H9 (cell line): ENCODE results near the gene SLC5A1. TPM values are rescaled to one million over a fixed set of nuclear protein-coding genes. Genes with fewer than 3 reads are reported as not detected.

Experiments
- DNase-seq: peaks from one replicate; pipeline ENCODE4 v3.0.0-alpha.2; 2017
- H2AFZ ChIP-seq: one replicate; pipeline ENCODE4 v1.6.1; 2013; ENCODE audit warnings: mild to moderate bottlenecking, low read length, control low read depth, moderate library complexity
- H2AK5ac ChIP-seq: 2 replicates; pipeline ENCODE4 v1.6.1; 2013; ENCODE audit warnings: low read length, control low read depth, mixed read lengths; ENCODE audit not compliant: insufficient read length
- H2BK120ac ChIP-seq: one replicate; pipeline ENCODE4 v1.6.1; 2013; ENCODE audit warnings: low read depth, mild to moderate bottlenecking, low read length, control low read depth, inconsistent platforms; ENCODE audit not compliant: poor library complexity, severe bottlenecking
- H2BK12ac ChIP-seq: 2 replicates; pipeline ENCODE4 v1.6.1; 2013; ENCODE audit warnings: low read length, control low read depth, mixed read lengths, low read depth; ENCODE audit not compliant: insufficient read length
- H2BK15ac ChIP-seq: 2 replicates; pipeline ENCODE4 v1.6.1; 2013; ENCODE audit warnings: low read depth, low read length, control low read depth
- H2BK20ac ChIP-seq: one replicate; pipeline ENCODE4 v1.6.1; 2013; ENCODE audit warnings: low read depth, mild to moderate bottlenecking, low read length, control low read depth, inconsistent platforms; ENCODE audit not compliant: poor library complexity, severe bottlenecking
- H2BK5ac ChIP-seq: 2 replicates; pipeline ENCODE4 v1.6.1; 2013; ENCODE audit warnings: low read length, control low read depth, mixed read lengths; ENCODE audit not compliant: insufficient read length
- H3K14ac ChIP-seq: 2 replicates; pipeline ENCODE4 v1.6.1; 2013; ENCODE audit warnings: low read length, control low read depth; ENCODE audit not compliant: insufficient read depth
- H3K18ac ChIP-seq: 2 replicates; pipeline ENCODE4 v1.6.1; 2013; ENCODE audit warnings: low read depth, mild to moderate bottlenecking, mixed read lengths, low read length, control low read depth; ENCODE audit not compliant: insufficient read length
- H3K23ac ChIP-seq: 2 replicates; pipeline ENCODE4 v1.6.1; 2013; ENCODE audit warnings: low read length, control low read depth, mixed read lengths, low read depth; ENCODE audit not compliant: insufficient read length
- H3K23me2 ChIP-seq: 2 replicates; pipeline ENCODE4 v1.6.1; 2013; ENCODE audit warnings: low read depth, mild to moderate bottlenecking, mixed read lengths, low read length, control low read depth; ENCODE audit not compliant: insufficient read length, poor library complexity, severe bottlenecking
- H3K27ac ChIP-seq: 2 replicates; pipeline ENCODE4 v1.5.1; 2013; ENCODE audit warnings: low read length, control low read depth, mixed read lengths, low read depth; ENCODE audit not compliant: insufficient read length
- H3K27me3 ChIP-seq: 2 replicates; pipeline ENCODE4 v1.6.1; 2013; ENCODE audit warnings: low read length, control low read depth, inconsistent platforms; ENCODE audit not compliant: insufficient read depth
- H3K4ac ChIP-seq: 2 replicates; pipeline ENCODE4 v1.6.1; 2013; ENCODE audit warnings: low read depth, mild to moderate bottlenecking, control low read depth, inconsistent platforms, low read length, moderate library complexity
- H3K4me1 ChIP-seq: 2 replicates; pipeline ENCODE4 v1.6.1; 2013; ENCODE audit warnings: low read length, control low read depth, inconsistent platforms; ENCODE audit not compliant: insufficient read depth
- H3K4me2 ChIP-seq: 2 replicates; pipeline ENCODE4 v1.6.1; 2013; ENCODE audit warnings: low read length, control low read depth, mixed read lengths; ENCODE audit not compliant: insufficient read length, insufficient read depth
- H3K56ac ChIP-seq: 2 replicates; pipeline ENCODE4 v1.6.1; 2013; ENCODE audit warnings: low read depth, mild to moderate bottlenecking, mixed read lengths, low read length, control low read depth; ENCODE audit not compliant: insufficient read length
- H3K79me1 ChIP-seq: 2 replicates; pipeline ENCODE4 v1.6.1; 2013; ENCODE audit warnings: low read depth, mild to moderate bottlenecking, moderate library complexity, low read length, control low read depth, inconsistent platforms; ENCODE audit not compliant: insufficient read depth, poor library complexity, severe bottlenecking
- H3K79me2 ChIP-seq: 2 replicates; pipeline ENCODE4 v1.6.1; 2013; ENCODE audit warnings: low read length, control low read depth, inconsistent platforms; ENCODE audit not compliant: insufficient read depth
- H3K9ac ChIP-seq: 2 replicates; pipeline ENCODE4 v1.6.1; 2013; ENCODE audit warnings: low read length, control low read depth, mixed read lengths; ENCODE audit not compliant: insufficient read length; ENCODE audit errors: extremely low read depth
- H3K9me3 ChIP-seq: one replicate; pipeline ENCODE4 v1.6.1; 2013; ENCODE audit warnings: low read depth, low read length, inconsistent platforms; ENCODE audit not compliant: control insufficient read depth
- H3T11ph ChIP-seq: one replicate; pipeline ENCODE4 v1.6.1; 2013; ENCODE audit warnings: mild to moderate bottlenecking, low read length, control low read depth, inconsistent platforms
- H4K20me1 ChIP-seq: one replicate; pipeline ENCODE4 v1.6.1; 2013; ENCODE audit not compliant: control insufficient read depth, insufficient read length, insufficient read depth
- H4K5ac ChIP-seq: 2 replicates; pipeline ENCODE4 v1.6.1; 2013; ENCODE audit warnings: low read depth, mild to moderate bottlenecking, mixed read lengths, low read length, control low read depth; ENCODE audit not compliant: insufficient read length
- H4K8ac ChIP-seq: replicated peaks from 2 replicates; pipeline ENCODE4 v1.6.1; 2013; ENCODE audit warnings: low read length, control low read depth, mixed read lengths, low read depth; ENCODE audit not compliant: insufficient read length
- H4K91ac ChIP-seq: 2 replicates; pipeline ENCODE4 v1.6.1; 2013; ENCODE audit warnings: low read depth, mild to moderate bottlenecking, moderate library complexity, mixed read lengths, low read length, control low read depth; ENCODE audit not compliant: insufficient read length
- H3K27ac Mint-ChIP-seq, 3 experiments: 2 replicates in 2 of 3; 3 replicates in 1 of 3; pipeline ENCODE4 v1.8.0; 2020 to 2021; ENCODE audit warnings: mixed read lengths in 3 of 3, mild to moderate bottlenecking in 1 of 3, moderate library complexity in 1 of 3
- H3K27me3 Mint-ChIP-seq: 2 replicates; pipeline ENCODE4 v1.8.0; 2021; ENCODE audit warnings: low read depth, mild to moderate bottlenecking, moderate library complexity, mixed read lengths
- H3K36me3 Mint-ChIP-seq, 3 experiments: 2 replicates in 2 of 3; 3 replicates in 1 of 3; pipeline ENCODE4 v1.8.0; 2020 to 2021; ENCODE audit warnings: low read depth in 3 of 3, mixed read lengths in 3 of 3; ENCODE audit not compliant: insufficient read depth in 1 of 3
- H3K4me1 Mint-ChIP-seq, 2 experiments: 2 replicates each; pipeline ENCODE4 v1.8.0; 2020; ENCODE audit warnings: mixed read lengths in 2 of 2
- H3K4me3 Mint-ChIP-seq, 2 experiments: 2 replicates in 1 of 2; 3 replicates in 1 of 2; pipeline ENCODE4 v1.8.0; 2020 to 2021; ENCODE audit warnings: mild to moderate bottlenecking in 2 of 2, mixed read lengths in 2 of 2, moderate library complexity in 1 of 2
- H3K9me3 Mint-ChIP-seq, 2 experiments: 2 replicates in 1 of 2; 3 replicates in 1 of 2; pipeline ENCODE4 v1.8.0; 2020; ENCODE audit warnings: mild to moderate bottlenecking in 2 of 2, mixed read lengths in 2 of 2, moderate library complexity in 1 of 2
- CTCF ChIP-seq: fragments of 200-600 bp; sonication (generic); conservative IDR thresholded peaks from 3 replicates; pipeline ENCODE4 v1.8.0; 2021; ENCODE audit warnings: antibody characterized with exemption, mild to moderate bottlenecking
- total RNA-seq: library from RNA; stranded (reverse); gene quantifications from 2 replicates; pipeline ENCODE4 v1.2.1, GENCODE V29; 2021

The SLC5A1 gene
- total RNA-seq, 1 experiment from 2014 or later: not detected

- Histone ChIP-seq H2AK5ac (no peak overlapping the region), H3K79me1 (no peaks in the 10 kb centered on the region), H3K79me2 (no peaks in the 10 kb centered on the region), H2BK120ac (no peak overlapping the region), H3T11ph (no peak overlapping the region), H3K9me3 (no peaks in the 10 kb centered on the region), H4K8ac (no peak overlapping the region), H3K4ac (no peak overlapping the region), H3K18ac (no peak overlapping the region), H4K5ac (no peak overlapping the region), H2BK20ac (no peak overlapping the region), H3K23ac (no peak overlapping the region), H3K14ac (no peak overlapping the region), H3K27ac (no peak overlapping the region), H2BK5ac (no peak overlapping the region), H2BK12ac (no peak overlapping the region), H3K23me2 (no peaks in the 10 kb centered on the region), H4K20me1 (no peaks in the 10 kb centered on the region), H3K56ac (no peak overlapping the region), H3K4me1 (no peaks in the 10 kb centered on the region; the same call in 1 of the 2 replicates), H2BK15ac (no peak overlapping the region), H2AFZ (no peak overlapping the region), H3K27me3 (no peaks in the 10 kb centered on the region), H3K4me2 (no peak overlapping the region), H4K91ac (no peak overlapping the region), H3K9ac (no peak overlapping the region)
- TF ChIP-seq CTCF: no peak
- no peak overlapping the region for H3K4me3 Mint-ChIP-seq
- H3K27me3 Mint-ChIP-seq: peaks cover 32% of the 10 kb centered on the region
- H3K4me1 Mint-ChIP-seq: peaks cover 2 to 10% of the 10 kb centered on the region in 2 experiments; a peak in 3 of 4 replicates
- H3K27ac Mint-ChIP-seq: no peak overlapping the region
- DNase-seq: no peak
- H3K9me3 Mint-ChIP-seq: peaks cover 3 to 4% of the 10 kb centered on the region in 2 experiments; a peak in 3 of 5 replicates
- H3K36me3 Mint-ChIP-seq: peaks cover 0 to 3% (median 0%) of the 10 kb centered on the region in 3 experiments; a peak in 1 of 7 replicates
Observed at GRCh38 chr22:32142600-32142999, 99.5 kb downstream of the SLC5A1 start.
